HG02884 (cell line): Measurements from ENCODE around the gene STUB1.

Experiments
- ATAC-seq: cut with Tn5 transposase; IDR thresholded peaks from one replicate; pipeline ENCODE4 v1.9.1; 2021; ENCODE audit warnings: mild to moderate bottlenecking, moderate library complexity; ENCODE audit not compliant: unreplicated experiment

STUB1 gene

DNA sequence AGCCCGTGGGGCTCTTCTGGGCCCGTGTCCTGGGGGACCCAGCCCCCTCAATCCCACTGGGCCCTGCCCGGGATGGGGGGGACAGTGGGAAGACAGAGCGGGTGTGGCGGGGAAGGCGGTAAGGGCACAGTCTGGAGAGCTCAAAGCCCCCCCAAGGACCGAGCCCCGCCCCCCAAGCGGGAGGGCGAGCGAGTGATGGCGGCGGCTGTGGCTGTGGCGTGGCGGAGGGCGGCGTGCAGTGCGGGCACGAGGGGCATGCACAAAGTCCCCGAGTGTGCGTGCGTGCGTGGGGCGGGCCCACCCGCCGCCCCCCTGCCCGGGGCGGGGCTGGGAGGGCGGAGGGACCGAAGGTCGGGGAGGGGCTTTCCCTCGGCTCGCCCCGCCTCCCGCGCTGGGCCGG lies 13.6 kb downstream of the STUB1 start:
- no peak for ATAC-seq

DNA sequence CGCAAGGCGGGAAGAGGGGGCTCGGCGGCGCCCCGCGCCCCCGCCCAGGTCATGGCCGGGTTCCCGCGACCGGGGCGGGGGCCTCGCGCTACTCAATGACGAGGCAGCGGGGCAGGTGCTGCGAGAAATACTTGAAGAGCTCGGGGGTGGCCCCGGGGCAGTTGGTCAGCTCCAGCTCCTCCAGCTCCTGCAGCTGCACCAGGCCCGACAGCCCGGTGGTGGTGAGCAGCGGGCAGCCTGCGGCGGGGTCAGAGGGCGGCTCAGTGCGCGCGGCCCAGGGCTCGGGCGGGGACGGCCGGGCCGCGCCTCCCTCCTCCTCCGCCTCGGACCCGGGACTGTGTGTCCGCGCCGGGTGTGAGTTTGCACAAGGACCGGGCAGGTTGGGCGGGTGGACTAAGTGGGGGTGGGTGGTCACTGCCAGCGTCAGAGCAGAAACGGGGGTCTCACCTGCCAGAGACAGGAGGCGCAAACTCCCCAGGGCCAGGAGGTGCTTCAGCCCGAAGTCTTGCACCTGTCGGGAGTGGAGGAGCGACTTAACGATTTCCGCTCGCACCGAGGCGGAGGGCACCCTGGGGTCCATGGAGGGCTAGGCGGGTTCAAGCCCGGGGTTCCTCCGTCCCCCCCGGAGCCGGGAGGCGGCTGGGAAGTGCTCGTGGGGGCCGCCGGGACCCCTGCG lies 14.1 kb downstream of the STUB1 start:
- no peak for ATAC-seq

DNA sequence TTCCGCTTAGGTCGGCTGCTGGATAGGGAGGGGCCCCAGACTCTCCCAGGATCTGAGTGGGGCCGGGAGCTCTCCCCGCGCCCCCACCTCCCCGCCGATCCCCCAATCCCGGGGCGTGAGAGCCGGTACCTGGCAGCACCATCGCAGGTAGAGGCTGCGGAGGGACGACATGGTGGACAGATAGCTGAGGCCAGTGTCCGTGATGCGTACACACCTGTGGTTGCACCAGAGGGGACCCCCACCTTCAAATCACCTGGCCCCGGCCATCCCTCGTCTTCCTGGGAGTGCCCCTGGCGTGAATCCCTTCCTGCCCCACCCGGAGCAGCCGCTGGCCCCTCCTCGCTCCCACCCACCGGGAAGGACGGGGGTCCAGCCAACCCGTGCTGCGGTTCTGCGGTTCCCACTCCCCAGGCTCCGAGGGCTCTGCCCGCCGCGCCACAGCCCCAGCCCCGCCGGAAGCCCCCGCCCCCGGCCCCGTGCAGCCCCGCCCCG lies 14.7 kb downstream of the STUB1 start:
- ATAC-seq, result no peak

DNA sequence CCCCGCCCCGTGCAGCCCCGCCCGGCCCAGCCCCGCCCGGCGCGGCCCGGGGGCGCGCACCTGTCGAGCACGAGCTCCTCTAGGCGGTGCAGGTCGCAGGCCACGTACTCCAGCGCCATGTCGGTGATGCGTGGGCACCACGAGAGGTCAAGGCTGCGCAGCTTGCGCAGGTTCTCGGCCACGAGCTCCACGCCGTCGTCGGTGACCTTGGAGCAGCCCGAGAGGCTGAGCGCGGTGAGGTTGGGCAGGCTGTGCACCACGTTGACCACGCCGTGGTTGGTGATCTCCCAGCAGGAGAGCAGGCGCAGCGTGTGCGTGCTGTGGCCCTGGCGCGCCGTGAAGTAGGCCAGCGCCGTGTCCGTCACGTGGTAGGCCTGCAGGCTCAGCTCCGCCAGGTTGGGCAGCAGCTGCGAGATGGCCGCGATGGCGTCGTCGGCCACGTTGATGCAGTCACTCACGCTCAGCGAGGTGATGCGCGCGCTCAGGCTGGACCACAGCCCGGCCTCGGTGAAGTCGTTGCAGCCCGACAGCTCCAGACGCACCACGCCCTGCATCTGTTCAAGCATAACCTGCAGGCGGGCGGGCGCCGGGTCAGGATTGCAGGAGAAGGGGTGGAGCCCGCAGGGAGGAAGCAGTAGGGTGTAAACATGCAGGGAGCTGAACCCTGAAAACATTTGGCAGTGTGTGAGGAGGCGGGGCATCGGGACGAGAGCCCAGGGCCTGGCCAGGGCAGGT lies 15.3 kb downstream of the STUB1 start:
- no peak for ATAC-seq

DNA sequence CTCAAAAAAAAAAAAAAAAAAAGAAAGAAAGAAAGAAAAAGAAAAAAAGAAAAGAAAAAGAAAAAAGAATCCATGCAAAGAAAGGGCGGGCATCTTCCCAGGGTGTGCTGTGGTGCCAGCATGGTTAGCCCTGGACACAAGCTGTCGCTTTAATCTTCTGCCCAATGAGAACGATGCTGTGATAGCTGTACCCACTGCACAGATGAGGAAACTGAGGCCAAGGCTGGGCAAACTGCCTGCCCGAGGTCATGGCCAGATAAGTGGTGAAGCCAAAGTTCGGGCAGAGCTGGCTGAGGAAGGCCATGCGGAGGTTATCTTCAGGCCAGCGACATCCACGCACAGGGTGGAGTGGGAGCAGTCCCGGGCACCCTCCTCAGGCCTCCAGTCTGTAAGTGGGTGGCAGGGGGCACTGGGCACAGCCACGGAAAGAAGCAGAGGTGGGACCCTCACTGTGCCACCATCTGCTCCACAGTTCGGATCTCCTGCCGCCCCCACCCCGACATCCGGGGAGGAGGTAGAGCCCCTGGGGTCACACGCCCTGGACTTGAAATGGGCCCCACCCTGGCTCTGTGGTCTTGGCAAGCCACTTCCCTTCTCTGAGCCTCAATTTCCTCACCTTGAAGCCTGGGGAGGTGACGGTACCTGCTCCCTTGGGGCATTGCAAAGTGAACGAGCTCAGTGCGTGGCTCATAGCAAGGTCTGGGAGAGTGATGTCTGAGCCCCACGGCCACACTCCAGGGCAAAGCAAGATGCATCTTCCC lies 18.9 kb downstream of the STUB1 start:
- no peak for ATAC-seq

DNA sequence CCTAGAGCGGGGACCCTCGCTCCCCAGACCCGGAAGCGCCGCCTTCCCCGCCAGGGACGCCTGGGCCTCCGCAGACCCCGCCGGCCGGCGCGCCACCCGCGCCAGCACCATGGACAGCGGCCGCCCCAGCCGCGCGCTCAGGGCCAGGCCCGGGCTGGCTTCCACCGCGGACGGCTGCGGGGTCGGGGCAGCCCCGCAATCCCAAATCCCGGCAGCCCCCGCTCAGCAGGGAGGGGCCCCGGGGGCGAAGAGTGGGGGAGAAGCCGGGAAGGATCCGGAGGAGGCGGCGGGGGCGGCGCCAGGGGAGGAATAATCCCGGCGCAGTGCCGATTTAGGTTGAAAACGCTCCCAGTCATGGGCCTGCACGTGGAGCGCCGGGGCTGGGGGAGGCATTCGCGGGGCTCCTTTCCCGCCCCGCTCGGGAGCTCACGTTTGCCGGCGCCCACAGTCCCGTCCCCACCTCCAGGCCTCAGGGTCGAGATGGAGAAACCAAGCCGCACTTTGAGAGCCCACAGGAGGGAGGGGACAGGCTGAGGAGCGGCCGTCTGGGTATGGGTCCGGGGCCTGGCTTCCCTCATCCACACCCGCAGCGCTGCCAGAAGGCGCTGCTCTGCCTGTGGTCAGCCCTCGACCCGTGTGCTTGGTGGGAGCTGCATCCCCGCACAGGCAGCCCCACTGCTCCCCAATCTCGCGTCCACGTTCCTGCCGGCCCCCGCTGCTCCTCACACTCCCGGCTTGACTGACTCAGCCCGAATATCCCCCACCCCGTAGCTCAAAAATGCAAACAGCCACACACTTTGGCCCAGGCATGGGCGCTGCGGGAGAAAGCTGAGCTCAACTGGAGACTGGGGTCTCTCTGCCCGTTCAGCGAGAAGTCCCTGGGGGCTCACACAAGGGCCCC lies 20.7 kb downstream of the STUB1 start:
- no peak for ATAC-seq

DNA sequence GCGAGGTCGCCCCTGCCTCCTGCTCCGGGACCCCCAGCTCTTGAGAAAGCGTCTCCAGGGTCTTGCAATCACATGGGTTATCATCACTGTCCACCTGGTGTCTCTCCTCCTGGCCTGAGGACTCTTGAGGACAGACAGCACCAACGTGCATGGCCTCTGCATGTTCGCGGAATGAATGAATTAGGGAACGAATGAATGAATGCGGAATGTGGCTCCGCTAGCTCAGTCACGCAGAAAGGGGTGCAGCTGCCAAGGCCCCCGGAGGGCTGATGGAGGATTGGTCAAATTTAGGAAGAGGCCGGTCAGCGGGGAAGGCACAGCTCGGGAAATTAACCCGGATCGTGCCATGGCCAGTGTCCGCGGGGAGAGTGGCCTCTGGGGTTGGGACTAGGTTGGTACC lies 22.1 kb downstream of the STUB1 start:
- ATAC-seq, result no peak

DNA sequence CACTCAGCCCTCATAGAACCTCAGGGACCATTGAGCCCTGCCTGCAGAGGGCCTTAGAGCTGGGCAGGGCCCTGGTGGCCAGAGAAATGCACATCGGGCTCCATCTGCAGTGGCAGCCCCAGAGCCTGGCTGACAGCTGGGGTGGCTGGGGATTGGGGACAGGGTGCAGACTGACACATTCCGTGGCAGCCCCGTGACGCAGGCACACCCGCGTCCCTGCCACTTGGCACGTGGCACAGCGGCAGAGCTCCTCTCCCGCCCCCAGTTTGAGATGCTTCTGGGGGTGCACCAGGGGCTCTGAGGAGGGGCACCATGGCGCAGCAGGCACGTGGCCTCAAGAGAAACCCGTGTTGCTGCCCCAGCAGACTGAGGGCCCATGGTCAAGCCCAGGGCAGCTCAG lies 23.2 kb downstream of the STUB1 start:
- no peak for ATAC-seq

DNA sequence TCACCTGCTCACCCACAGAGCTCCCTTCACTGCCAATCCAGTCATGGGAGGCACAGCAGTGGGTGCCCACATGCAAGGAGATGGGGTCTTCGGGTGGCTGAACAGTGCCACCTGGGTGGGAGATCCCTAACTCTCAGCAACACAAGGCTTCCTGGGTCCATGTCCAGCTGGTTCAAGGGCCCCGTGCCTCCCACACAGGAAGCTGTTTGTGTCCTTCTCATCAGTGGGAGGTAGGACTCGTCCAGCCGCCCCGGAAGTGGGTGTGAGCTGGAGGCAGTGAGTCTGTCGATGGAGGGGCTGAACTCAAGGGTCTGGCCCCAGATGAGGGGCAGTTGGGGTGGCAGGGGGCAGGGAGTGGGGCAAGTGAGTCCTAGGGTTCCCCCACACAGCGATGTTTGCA lies 23.8 kb downstream of the STUB1 start:
- ATAC-seq, result no peak

DNA sequence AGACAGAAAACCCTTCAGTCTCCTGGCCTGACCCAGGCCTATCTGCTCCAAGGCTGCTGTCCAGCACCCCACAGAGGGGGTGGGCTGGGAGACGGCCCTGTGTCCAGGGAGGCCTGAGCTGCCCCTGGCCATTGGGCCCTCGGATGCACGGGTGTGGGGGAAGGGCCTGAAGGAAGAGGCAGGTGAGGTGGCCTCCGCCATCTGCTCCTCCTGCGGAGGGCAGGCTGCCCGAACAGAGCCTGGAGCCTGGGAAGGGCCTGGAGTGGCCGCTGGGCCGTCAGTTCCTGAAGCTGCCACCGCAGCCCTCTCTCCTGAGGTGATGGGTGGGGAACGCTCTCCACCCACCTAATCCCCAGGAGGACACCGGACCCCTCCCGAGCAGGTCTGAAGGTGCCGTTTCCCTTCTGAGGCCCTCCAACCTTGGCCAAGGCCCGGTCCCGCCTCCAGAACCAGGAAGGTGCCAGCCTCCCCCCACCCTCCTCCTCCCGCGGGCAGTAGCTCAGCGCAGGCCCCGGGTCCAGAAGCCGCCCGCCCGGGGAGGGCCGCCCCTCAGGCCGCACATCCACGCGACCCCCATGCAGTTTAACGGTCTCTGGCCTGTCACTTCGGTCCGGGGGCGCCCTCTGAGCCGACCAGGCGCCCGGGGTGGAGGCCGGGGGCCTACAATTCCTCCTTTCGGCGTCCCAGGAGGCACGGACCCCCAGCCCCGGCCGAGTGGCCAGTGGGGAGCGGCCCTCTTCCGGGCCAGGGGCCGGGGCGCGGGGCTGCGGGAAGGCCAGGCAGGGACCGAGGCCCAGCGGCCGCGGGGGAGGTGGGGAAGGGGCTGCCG lies 24.6 kb downstream of the STUB1 start:
- no peak for ATAC-seq

DNA sequence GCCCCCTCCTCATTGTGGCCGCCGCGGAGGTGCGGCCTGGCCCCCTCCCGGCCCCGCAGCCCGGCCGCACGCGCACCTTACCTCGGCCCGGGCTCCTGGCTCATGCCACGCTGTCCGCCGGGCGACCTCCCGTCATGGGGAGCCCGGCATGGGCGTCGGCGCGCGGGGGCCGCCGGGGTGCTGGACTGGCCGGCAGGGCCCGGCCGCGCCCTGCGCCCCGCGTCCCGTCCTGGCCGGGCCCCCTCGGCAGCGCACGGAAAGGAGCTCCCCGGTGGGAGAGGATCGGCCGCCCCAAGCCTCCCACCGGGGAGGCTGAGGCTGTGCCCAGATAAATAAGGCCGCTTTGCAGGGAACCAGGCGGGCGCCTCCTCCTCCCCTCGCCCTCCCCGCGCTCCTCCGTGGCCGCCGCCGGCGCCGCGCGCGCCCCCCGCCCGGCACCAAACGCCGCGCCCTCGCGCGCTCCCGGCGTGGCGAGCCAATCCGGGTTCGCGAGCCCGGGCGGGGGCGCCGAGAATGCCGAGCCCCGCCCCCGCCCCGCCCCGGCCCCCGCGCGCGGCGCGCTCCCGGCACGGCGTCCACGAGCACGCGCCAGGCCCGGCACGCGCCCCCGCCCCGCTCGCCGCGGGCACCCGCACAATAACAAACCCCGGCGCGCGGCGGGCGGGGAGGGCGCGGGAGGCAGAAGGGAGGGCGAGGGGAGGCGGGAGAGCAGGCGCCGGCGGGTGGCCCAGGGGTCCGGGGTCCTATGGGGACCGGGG lies 25.4 kb downstream of the STUB1 start, which contains the start of gene FBXL16:
Gene FBXL16, minus strand, starts transcription at position 371 of the 758 bp plus-strand sequence. CDS start 8,396 bp downstream, outside the sequence.
- ATAC-seq, result no peak

DNA sequence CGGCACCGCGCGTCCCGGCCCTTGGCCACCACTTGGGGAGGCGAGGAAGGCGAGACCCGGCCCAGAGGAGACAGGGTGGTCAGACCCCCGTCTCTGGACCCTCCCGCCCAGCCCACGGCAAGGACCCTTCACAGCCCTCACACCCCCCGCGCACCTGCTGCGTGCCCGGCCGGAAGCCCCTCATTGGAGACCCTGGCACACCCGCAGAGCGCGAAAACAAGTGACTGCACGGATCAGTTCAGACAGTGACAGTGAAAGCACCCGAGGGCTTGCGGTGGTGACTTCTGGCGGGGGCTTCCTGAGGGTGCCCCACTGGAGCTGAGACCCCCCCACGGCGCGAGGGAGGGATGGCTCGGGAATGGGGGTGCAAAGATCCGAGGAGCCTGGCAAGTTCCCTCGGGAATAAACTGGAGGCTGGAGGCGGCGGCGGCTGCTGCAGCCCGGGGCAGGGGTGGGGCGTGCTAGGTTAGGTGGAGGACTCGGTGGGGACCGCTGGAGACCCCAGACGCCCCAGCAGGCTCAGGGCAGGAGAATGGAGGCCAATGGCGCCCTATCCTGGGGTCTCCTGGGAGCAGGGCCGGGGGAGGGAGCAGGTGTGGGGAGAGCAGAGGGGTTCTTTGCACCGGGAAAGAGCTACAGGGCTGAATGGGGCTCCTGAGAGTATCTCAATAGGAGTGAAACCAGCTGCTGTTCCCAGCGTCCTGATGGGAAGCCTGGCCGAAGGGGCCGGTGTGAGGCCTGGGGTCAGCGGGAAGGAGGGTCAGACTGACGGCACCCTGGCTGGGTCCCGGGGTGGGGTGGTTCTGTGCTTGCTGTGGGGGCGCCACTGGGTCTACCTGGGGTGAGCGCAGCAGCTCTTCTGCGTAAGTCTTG lies 26.2 kb downstream of the STUB1 start:
- ATAC-seq, result no peak

DNA sequence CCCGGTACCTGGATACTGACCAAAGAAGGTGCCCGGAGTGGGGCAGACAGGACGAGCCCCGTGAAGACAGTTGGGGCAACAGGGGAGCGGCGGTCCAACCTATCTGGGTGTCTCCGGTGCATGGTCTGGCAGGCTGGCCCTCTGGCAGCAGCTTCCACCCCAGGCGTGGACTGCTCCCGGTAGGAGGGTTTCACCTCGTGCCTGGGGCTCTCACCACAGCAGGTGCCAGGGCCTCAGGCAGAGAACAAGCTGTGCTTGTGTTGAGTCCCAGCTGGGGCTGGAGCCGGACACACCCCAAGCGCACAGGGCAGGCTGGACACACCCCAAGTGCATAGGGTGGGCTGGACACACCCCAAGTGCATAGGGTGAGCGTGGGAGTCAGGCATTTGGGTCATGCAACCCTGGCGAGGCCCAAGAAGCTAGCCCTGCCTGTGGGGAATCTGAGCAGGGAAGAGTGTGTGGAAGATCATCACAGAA lies 26.9 kb downstream of the STUB1 start:
- ATAC-seq, result no peak

DNA sequence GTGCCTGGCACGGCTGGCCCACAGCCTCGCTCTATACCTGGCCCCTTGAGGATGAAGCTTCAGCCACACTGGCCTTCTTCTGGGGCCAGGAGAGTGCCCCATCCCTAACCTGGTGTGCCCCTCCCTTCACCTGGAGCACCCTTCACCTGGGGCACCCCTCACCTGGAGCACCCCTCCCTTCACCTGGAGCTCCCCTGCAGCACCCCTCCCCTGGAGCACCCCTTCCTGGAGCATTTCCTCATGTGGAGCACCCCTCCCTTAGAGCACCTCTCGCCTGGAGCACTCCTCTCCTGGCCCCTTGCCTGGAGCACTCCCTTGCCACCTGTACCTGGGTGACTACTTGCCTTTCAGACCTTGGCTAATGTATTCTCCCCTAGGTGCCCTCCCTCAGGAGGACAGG lies 27.8 kb downstream of the STUB1 start:
- no peak for ATAC-seq

DNA sequence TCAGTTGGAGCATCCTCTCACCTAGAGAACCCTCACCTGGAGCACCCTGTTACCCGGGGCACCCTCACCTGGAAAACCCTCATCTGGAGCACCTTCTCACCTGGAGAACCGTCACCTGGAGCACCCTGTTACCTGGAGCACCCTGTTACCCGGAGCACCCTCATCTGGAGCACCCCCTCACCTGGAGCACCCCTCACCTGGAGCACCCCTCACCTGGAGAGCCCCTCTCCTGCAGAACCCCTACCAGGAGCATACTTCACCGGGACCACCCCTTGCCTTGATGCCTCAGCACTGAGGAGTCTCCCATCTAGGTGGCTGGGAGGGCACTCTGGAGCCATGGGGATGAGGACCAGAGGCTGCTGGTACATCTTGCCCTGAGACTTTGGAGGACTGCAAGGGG lies 28.7 kb downstream of the STUB1 start:
- ATAC-seq, result no peak

DNA sequence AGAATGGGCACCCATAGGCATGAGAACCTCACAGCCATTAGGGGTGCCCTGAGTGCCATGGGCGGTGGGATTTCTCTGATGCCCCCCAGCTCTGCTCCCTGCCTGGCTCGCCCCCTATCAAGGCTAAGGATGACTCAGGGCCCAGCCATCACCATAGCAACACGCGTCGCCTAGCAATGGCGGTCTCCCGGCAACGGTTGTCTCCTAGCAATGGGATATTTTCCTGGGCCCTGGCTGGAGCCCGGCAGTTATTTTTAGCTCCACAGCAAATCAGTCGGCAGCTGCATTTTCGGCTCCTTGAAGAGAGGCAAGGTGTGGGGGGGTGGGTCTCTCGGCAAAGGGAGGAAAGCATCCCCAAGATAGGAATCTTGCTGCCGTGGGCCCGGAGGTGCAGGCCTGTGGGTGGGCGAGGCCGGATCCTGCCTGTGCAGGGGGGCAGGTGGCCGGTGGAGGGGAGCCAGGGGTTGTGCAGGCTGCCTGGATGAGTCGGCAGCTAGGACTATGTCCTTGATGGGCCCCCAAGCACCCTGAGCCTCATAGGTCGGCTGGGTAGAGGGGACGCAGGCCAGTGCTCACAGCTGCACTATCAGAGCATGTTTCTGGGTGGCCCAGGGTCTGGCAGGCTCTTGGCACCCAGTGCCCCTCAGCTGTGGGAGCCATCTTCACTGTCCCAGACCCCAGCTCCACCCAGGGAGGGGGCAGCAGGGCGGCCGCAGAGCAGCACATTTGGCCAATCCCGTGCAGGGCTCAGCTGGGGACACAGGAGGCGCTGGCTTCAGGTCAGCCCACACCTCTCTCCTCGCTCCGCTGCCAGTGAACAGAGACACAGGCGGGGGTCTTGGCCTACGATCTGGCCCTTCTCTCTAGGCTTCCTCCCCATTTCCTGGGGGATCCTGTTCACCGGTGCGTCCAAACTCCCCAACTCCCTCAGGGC lies 29.6 kb downstream of the STUB1 start:
- ATAC-seq, result no peak
